Muscle layer of colon (tissue), 2 donors: ENCODE measurements around the gene ROPN1.
"Not testable (repeated sequence)": the region's sequence is repeated elsewhere in the genome, so short reads cannot be mapped to it uniquely, and the experiment has no call there.

Source experiments
- H3K27ac ChIP-seq: one replicate; pipeline ENCODE4 v1.7.0; 2013; ENCODE audit warnings: low read depth, mild to moderate bottlenecking, low read length, moderate library complexity
- H3K27me3 ChIP-seq, 2 donors: one replicate each; pipeline ENCODE4 v1.7.0; 2013; ENCODE audit warnings: low read length in 2 of 2, mild to moderate bottlenecking in 2 of 2; ENCODE audit not compliant: insufficient read depth in 2 of 2, control insufficient read depth in 1 of 2
- H3K36me3 ChIP-seq: one replicate; pipeline ENCODE4 v1.7.0; 2013; ENCODE audit warnings: mild to moderate bottlenecking, low read length; ENCODE audit not compliant: insufficient read depth
- H3K4me1 ChIP-seq: one replicate; pipeline ENCODE4 v1.7.0; 2013; ENCODE audit warnings: mild to moderate bottlenecking, low read length; ENCODE audit not compliant: insufficient read depth
- H3K4me3 ChIP-seq, 2 donors: one replicate each; pipeline ENCODE4 v1.7.0; 2013; ENCODE audit warnings: low read length in 2 of 2, low read depth in 1 of 2, mild to moderate bottlenecking in 1 of 2, moderate library complexity in 1 of 2
- H3K9ac ChIP-seq: one replicate; pipeline ENCODE4 v1.7.0; 2013; ENCODE audit warnings: low read length
- H3K9me3 ChIP-seq: one replicate; pipeline ENCODE4 v1.7.0; 2013; ENCODE audit warnings: mild to moderate bottlenecking, low read length
- donor health status: abdominal sarcoma.
- donor health status: Adenocarcinoma of cecum.

Gene ROPN1

DNA sequence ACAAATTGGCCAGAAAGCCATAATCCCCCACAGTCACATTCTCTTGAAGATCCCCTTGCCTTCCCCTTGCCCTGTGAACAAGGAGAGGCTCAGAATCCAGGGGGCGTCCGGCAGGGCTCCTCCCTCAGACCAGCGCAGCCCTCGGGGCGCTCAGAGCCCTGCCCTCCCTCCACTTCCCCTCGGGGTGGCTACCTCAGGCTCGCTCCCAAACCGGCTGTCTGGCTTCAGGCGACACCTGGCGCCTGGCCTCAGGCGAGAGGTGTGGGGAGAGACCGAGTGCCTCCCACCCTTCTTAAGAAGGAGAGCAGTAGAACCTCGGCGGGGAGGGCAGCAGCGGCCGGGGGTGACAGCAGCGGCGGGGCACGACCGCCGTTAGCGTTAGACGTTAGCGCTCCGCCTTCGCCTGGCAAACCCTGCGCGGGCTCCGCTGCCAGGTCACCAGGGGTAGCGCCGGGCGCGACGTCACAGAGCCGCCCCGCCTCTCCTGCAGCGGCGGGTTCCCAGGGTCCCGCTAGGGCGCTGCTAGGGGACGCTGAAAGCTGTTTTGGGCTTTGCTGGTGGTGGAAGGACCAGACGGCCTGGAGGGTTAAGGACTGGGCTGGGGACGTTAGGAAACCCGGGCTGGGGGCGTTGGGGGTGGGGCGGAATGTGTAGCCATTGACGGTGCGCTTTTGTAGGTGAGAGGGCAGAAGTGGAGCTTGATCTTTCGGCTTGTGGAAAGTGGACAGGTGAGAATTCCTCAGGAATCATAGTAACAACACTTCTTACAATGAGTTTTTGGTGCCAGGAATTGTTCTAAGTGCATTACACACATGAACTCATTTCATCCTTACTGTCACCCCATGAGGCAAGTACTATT lies at the start of gene ROPN1:
Gene ROPN1 (minus strand): TSS at position 395 of the 859 bp plus-strand sequence. CDS start 11,643 bp downstream, outside the sequence.
- H3K27me3 ChIP-seq, H3K9me3 ChIP-seq, H3K27ac ChIP-seq, H3K36me3 ChIP-seq, H3K9ac ChIP-seq, H3K4me1 ChIP-seq, H3K4me3 ChIP-seq: not testable (repeated sequence)

GRCh38 chr3:124041553-124041952 lies 49.6 kb upstream of the ROPN1 start:
- H3K27ac ChIP-seq: no peak overlapping the region
- H3K4me3 ChIP-seq: no peak overlapping the region
- H3K36me3 ChIP-seq: no peaks in the 10 kb centered on the region
- no peak overlapping the region for H3K9ac ChIP-seq
- H3K9me3 ChIP-seq: no peaks in the 10 kb centered on the region
- H3K4me1 ChIP-seq: no peaks in the 10 kb centered on the region
- peaks cover 0 to 4% of the 10 kb centered on the region in 2 donors for H3K27me3 ChIP-seq

- H3K36me3 ChIP-seq: no peaks in the 10 kb centered on the region
- H3K4me3 ChIP-seq: no peak overlapping the region
- H3K9ac ChIP-seq: no peak overlapping the region
- H3K27ac ChIP-seq: no peak overlapping the region
- H3K4me1 ChIP-seq: peaks cover 3% of the 10 kb centered on the region
- peaks cover 0 to 33% of the 10 kb centered on the region in 2 donors for H3K27me3 ChIP-seq
- H3K9me3 ChIP-seq: no peaks in the 10 kb centered on the region
These were observed 45.4 kb upstream of the ROPN1 start for GRCh38 chr3:124037326-124037725.

DNA sequence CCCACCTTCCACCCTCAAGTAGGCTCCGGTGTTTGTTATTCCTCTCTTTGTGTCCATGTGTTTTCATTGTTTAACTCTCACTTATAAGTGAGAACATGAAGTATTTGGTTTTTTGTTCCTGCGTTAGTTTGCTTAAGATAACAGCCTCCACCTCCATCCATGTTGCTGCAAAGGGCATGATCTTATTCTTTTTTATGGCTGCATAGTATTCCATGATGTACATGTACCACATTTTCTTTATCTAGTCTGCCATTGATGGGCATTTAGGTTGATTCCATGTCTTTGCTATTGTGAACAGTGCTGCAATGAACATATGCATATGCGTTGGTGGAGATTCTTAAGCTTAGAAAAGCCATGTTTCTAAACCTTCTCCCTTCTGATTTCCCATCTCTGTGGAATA lies 44.3 kb upstream of the ROPN1 start:
- H3K27ac ChIP-seq, H3K9ac ChIP-seq, H3K9me3 ChIP-seq, H3K4me1 ChIP-seq, H3K36me3 ChIP-seq, H3K4me3 ChIP-seq: not testable (repeated sequence)
- H3K27me3 ChIP-seq: peaks cover 0 to 33% of the 10 kb centered on the region in 2 donors

- peaks cover 0 to 33% of the 10 kb centered on the region in 2 donors for H3K27me3 ChIP-seq
- no peaks in the 10 kb centered on the region for H3K9me3 ChIP-seq
- no peak overlapping the region for H3K4me3 ChIP-seq
- peaks cover 8% of the 10 kb centered on the region for H3K4me1 ChIP-seq
- H3K27ac ChIP-seq: no peak overlapping the region
- no peak overlapping the region for H3K9ac ChIP-seq
- H3K36me3 ChIP-seq: no peaks in the 10 kb centered on the region
These were observed 43.7 kb upstream of the ROPN1 start for GRCh38 chr3:124035463-124036121.

GRCh38 chr3:124034844-124035152 lies 42.9 kb upstream of the ROPN1 start:
- Histone ChIP-seq H3K4me3 (no peak overlapping the region), H3K36me3 (no peaks in the 10 kb centered on the region), H3K27me3 (peaks cover 0 to 33% of the 10 kb centered on the region in 2 donors), H3K9me3 (no peaks in the 10 kb centered on the region), H3K27ac (no peak overlapping the region), H3K9ac (no peak overlapping the region), H3K4me1 (peaks cover 8% of the 10 kb centered on the region)

GRCh38 chr3:124034016-124034843 lies 42.3 kb upstream of the ROPN1 start:
- no peaks in the 10 kb centered on the region for H3K9me3 ChIP-seq
- H3K4me1 ChIP-seq: peaks cover 8% of the 10 kb centered on the region
- no peak overlapping the region for H3K9ac ChIP-seq
- H3K36me3 ChIP-seq: no peaks in the 10 kb centered on the region
- H3K27ac ChIP-seq: peak overlapping the region; percentile 7
- peaks cover 0 to 33% of the 10 kb centered on the region in 2 donors for H3K27me3 ChIP-seq
- H3K4me3 ChIP-seq: peak overlapping the region; percentile 47 to 63

GRCh38 chr3:124033360-124034015 lies 41.6 kb upstream of the ROPN1 start, which contains the start of gene KALRN:
KALRN (plus strand) TSS chr3:124033369.
- Histone ChIP-seq H3K9ac (no peak within 1 kb of the TSS), H3K27me3 (peaks cover 0 to 33% of the 10 kb centered on the region in 2 donors), H3K4me1 (peaks cover 8% of the 10 kb centered on the region), H3K27ac (peak within 1 kb of the TSS; percentile 26), H3K36me3 (no peaks in the 10 kb centered on the region), H3K9me3 (no peaks in the 10 kb centered on the region), H3K4me3 (peak within 1 kb of the TSS; percentile 51 to 63)

GRCh38 chr3:124032881-124033359 lies 41.0 kb upstream of the ROPN1 start:
- H3K9me3 ChIP-seq: no peaks in the 10 kb centered on the region
- H3K27ac ChIP-seq: peak overlapping the region; percentile 26
- peak overlapping the region; percentile 51 to 63 for H3K4me3 ChIP-seq
- peaks cover 0 to 31% of the 10 kb centered on the region in 2 donors for H3K27me3 ChIP-seq
- H3K4me1 ChIP-seq: peaks cover 8% of the 10 kb centered on the region
- no peak overlapping the region for H3K9ac ChIP-seq
- H3K36me3 ChIP-seq: no peaks in the 10 kb centered on the region

- Histone ChIP-seq H3K4me1 (peaks cover 8% of the 10 kb centered on the region), H3K27me3 (peaks cover 0 to 29% of the 10 kb centered on the region in 2 donors), H3K27ac (peak overlapping the region; percentile 26)
These were observed 40.5 kb upstream of the ROPN1 start for GRCh38 chr3:124032311-124032880.

More at GRCh38 chr3:124032311-124032880, 40.5 kb upstream of the ROPN1 start:
- no peaks in the 10 kb centered on the region for H3K36me3 ChIP-seq
- no peaks in the 10 kb centered on the region for H3K9me3 ChIP-seq
- H3K9ac ChIP-seq: no peak overlapping the region
- peak overlapping the region; percentile 51 to 60 for H3K4me3 ChIP-seq
